Panc1 (cell line): ENCODE data around the gene LMAN2. TPM values are rescaled to one million over a fixed set of nuclear protein-coding genes. Genes with fewer than 3 reads are reported as not detected.
"Not testable (repeated sequence)": the region's sequence is repeated elsewhere in the genome, so short reads cannot be mapped to it uniquely, and the experiment has no call there.

Experiments
- ATAC-seq: fragments of 200-7000 bp; cut with Tn5 transposase; 2 replicates; pipeline ENCODE4 v1.9.1; 2020; ENCODE audit warnings: mild to moderate bottlenecking, moderate library complexity
- BruUV-seq: library from RNA; stranded (reverse); fragments of 400-500 nt; replicated peaks from 2 replicates; lab custom pipeline; 2021; lab: Mats Ljungman, UMichigan
- CTCF ChIA-PET: fragments of 300-600 bp; sonication (Branson Sonifier 250); formaldehyde crosslinking; loops from one replicate; lab custom pipeline; 2022; ENCODE audit warnings: antibody characterized with exemption; lab: Charles Lee
- POLR2A ChIA-PET: fragments of 300-600 bp; sonication (Branson Sonifier 250); formaldehyde crosslinking; loops from one replicate; lab custom pipeline; 2022; ENCODE audit warnings: antibody characterized with exemption; lab: Charles Lee
- DNase-seq: peaks from one replicate; pipeline ENCODE4 v3.0.0-alpha.2; 2010; ENCODE audit warnings: low read depth, low spot score
- H3K27ac ChIP-seq: 2 replicates; pipeline ENCODE4 v1.5.1; 2011; ENCODE audit warnings: mild to moderate bottlenecking, low read length, inconsistent platforms
- H3K27me3 ChIP-seq: fragments of 200-500 bp; sonication (Bioruptor generic); 2 replicates; pipeline ENCODE4 v1.6.0; 2014; ENCODE audit warnings: low read length, inconsistent platforms; ENCODE audit not compliant: control insufficient read depth, insufficient read depth
- H3K36me3 ChIP-seq: fragments of 200-500 bp; sonication (Bioruptor generic); 2 replicates; pipeline ENCODE4 v1.5.1; 2014; ENCODE audit warnings: inconsistent platforms, mild to moderate bottlenecking, low read length, moderate library complexity; ENCODE audit not compliant: control insufficient read depth, insufficient read depth
- H3K4me1 ChIP-seq: 2 replicates; pipeline ENCODE4 v1.5.1; 2011; ENCODE audit warnings: inconsistent platforms, mild to moderate bottlenecking, low read length, moderate library complexity; ENCODE audit not compliant: control insufficient read depth, insufficient read depth
- H3K4me3 ChIP-seq, 2 experiments: 2 replicates each; pipeline ENCODE4 v1.5.1; 2011 to 2012; ENCODE audit warnings: low read depth in 2 of 2, low read length in 2 of 2, mild to moderate bottlenecking in 2 of 2, inconsistent platforms in 1 of 2, moderate library complexity in 1 of 2
- H3K9me3 ChIP-seq: fragments of 200-500 bp; sonication (Bioruptor generic); 2 replicates; pipeline ENCODE4 v1.5.1; 2014; ENCODE audit warnings: low read depth, mild to moderate bottlenecking, inconsistent platforms, low read length, moderate library complexity; ENCODE audit not compliant: control insufficient read depth, insufficient read depth
- CTCF ChIP-seq: fragments of 450-650 bp; IDR thresholded peaks from 2 replicates; pipeline ENCODE4 v1.5.1; 2017; ENCODE audit warnings: mild to moderate bottlenecking
- POLR2AphosphoS5 ChIP-seq: IDR thresholded peaks from 2 replicates; pipeline ENCODE4 v1.6.1; 2012; ENCODE audit warnings: mild to moderate bottlenecking, low read depth, low read length, moderate library complexity
- REST ChIP-seq, 2 experiments: IDR thresholded peaks; 2 replicates each; pipeline ENCODE4 v1.6.1; 2011 to 2012; ENCODE audit warnings: low read depth in 2 of 2, control low read depth in 1 of 2, low read length in 1 of 2, mild to moderate bottlenecking in 1 of 2, moderate library complexity in 1 of 2; ENCODE audit not compliant: insufficient read depth in 1 of 2
- SIN3A ChIP-seq: IDR thresholded peaks from 2 replicates; pipeline ENCODE4 v1.6.1; 2012; ENCODE audit warnings: low read depth, mild to moderate bottlenecking, low read length, moderate library complexity, borderline replicate concordance; ENCODE audit not compliant: insufficient read depth
- TCF7L2 ChIP-seq: IDR thresholded peaks from 2 replicates; pipeline ENCODE4 v1.6.1; 2011; ENCODE audit warnings: mild to moderate bottlenecking, low read depth, low read length, inconsistent platforms
- in situ Hi-C: cut with HindIII; loops from 2 replicates; pipeline ENCODE4 v1.10.0; 2016; ENCODE audit warnings: low sequenced_read_pairs, low pct_unique_long_range_greater_than_20kb
- intact Hi-C: fragments of 100-400 bp; cut with micrococcal nuclease; formaldehyde crosslinking; loops from one replicate; pipeline ENCODE4 v1.10.0; 2022; ENCODE audit not compliant: unreplicated experiment
- total RNA-seq: library from RNA; stranded (reverse); gene quantifications from one replicate; pipeline ENCODE4 v1.2.1, GENCODE V29; 2021; ENCODE audit not compliant: unreplicated experiment

Gene LMAN2
- total RNA-seq, 1 experiment from 2014 or later = 140 TPM

- intact Hi-C loops (no loop called here), in situ Hi-C loops (no loop called here)
- H3K4me1 ChIP-seq = peaks cover 4% of the 10 kb centered on the region; the same call in 1 of the 2 replicates
- TF ChIP-seq TCF7L2 = no peak
- TF ChIP-seq CTCF = no peak
- no peak for TF ChIP-seq POLR2AphosphoS5
- TF ChIP-seq REST (IDR thresholded peaks at IDR 0.05; ENCODE audit: insufficient read depth in 1 of 2, low read depth in 2 of 2, low read length in 1 of 2) = no peak
- TF ChIP-seq SIN3A = no peak
- ChIA-PET CTCF (no interaction called here), POLR2A (no interaction called here)
- H3K27me3 ChIP-seq = no peaks in the 10 kb centered on the region
- no TSS peak for BruUV-seq
- H3K4me3 ChIP-seq = no peak overlapping the region
- no peaks in the 10 kb centered on the region for H3K9me3 ChIP-seq
- no peaks in the 10 kb centered on the region; the same call in 1 of the 2 replicates for H3K36me3 ChIP-seq
- DNase-seq = no peak
- H3K27ac ChIP-seq = no peak overlapping the region
- no peak for ATAC-seq
Measured at GRCh38 chr5:177376107-177376506, 24.6 kb upstream of the LMAN2 start.

GRCh38 chr5:177375516-177375915 is 24.0 kb upstream of the LMAN2 start:
- DNase-seq, H3K9me3 ChIP-seq, H3K4me3 ChIP-seq, in situ Hi-C loops, ATAC-seq, H3K27ac ChIP-seq, H3K36me3 ChIP-seq, H3K4me1 ChIP-seq, POLR2A ChIA-PET, intact Hi-C loops, BruUV-seq, H3K27me3 ChIP-seq: not testable (repeated sequence)
- CTCF ChIA-PET = interaction anchor here (1.0 kb wide), 1 partner anchor 65 kb away, joined by 4 read pairs; no protein-coding TSS in a partner anchor

GRCh38 chr5:177374211-177374610 is 22.7 kb upstream of the LMAN2 start:
- ChIA-PET POLR2A (no interaction called here), CTCF (no interaction called here)
- BruUV-seq = no TSS peak
- no peak overlapping the region for H3K4me3 ChIP-seq
- no peak for ATAC-seq
- 0 out of 2 replicates have a peak, but pooled peaks cover under 1% of the 10 kb centered on the region for H3K4me1 ChIP-seq
- no peak overlapping the region for H3K27ac ChIP-seq
- intact Hi-C loops (no loop called here), in situ Hi-C loops (no loop called here)
- no peaks in the 10 kb centered on the region; the same call in 1 of the 2 replicates for H3K36me3 ChIP-seq
- TF ChIP-seq POLR2AphosphoS5 (no peak), SIN3A (no peak), REST (IDR thresholded peaks at IDR 0.05; ENCODE audit: insufficient read depth in 1 of 2, low read depth in 2 of 2, low read length in 1 of 2) (no peak), CTCF (no peak), TCF7L2 (no peak)
- H3K9me3 ChIP-seq = no peaks in the 10 kb centered on the region
- H3K27me3 ChIP-seq = no peaks in the 10 kb centered on the region
- no peak for DNase-seq
